TTC549 (cell line): Measurements from ENCODE around the gene AXIN1.
"Not testable (repeated sequence)": the region's sequence is repeated elsewhere in the genome, so short reads cannot be mapped to it uniquely, and the experiment has no call there.

Experiments used
- FAIRE-seq: peaks from 2 replicates; lab custom pipeline; 2012; peaks lifted over from hg19 to GRCh38; lab: Jason Lieb, UNC

AXIN1 gene

DNA sequence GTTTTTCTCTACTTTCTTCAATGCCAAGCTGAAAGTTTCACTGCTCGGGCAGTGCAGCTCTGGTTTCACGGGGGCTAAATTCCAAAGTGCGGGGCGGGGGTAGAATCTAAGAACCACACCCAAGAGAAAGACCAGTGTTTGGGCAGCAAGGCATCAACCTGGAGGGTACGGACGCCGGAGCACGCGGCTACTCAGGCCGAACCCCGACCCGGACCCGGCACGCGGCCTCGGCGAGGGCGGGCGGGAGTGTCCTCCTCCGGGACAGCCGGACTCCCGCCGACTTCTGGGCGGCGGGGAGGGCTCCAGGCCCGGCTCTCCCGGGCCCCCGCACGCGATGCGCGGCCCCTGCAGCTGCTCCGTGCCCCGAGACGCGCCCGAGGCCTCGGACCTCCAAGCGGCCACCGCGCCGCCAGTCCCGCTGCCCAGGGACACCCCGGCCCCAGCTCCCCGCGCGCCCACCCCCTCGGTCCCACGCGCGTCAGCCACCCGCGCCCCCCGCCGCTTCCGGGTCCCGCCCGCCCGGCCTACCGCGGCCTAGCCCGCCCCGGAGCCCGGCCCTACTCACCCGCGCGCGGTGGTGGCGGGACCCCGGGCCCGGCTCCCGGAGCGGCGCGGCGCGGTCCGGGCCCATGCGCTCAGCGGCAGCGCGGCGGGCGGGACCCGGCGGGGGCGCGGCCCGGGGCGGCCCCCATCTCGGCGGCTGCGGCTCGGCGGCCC is 561 bp downstream of the AXIN1 start:
- no peak for FAIRE-seq

DNA sequence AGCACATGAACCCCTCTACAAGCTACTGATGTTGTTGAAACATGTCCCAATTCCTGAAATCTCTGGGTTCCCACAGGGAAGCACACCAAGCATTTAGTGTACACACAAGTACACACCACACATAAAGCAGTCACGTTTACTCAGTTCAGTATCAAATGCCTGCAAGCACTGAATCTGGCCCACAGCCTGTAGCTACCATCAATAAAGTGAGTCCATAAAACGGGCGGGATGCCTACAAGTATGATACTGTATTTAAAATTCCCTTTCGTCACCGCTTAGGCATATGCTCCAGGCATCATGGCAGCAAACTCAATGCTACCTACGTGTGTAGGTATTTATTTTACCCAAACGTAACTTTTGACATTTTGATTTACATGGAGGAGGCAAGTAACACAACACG is 2.3 kb downstream of the AXIN1 start:
- FAIRE-seq: no peak

DNA sequence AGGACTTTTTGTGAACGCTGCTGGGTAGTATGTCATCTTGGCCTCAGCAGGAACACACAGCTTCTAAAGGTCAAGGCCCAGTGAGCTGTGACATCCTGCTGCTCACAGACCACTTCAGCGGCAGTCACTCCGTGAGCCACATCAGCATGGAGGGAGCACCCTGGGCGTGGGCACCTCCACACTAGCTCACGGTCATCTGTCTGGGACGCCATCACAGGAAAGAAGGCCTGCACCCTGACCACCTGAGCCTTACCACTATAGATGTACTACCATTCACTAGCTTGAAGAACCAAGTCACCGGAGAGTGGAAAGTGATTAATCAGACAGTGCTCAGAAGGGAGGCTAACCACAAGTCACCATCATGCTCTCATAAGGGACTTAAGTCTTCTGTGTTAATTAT is 3.3 kb downstream of the AXIN1 start:
- FAIRE-seq: no peak

DNA sequence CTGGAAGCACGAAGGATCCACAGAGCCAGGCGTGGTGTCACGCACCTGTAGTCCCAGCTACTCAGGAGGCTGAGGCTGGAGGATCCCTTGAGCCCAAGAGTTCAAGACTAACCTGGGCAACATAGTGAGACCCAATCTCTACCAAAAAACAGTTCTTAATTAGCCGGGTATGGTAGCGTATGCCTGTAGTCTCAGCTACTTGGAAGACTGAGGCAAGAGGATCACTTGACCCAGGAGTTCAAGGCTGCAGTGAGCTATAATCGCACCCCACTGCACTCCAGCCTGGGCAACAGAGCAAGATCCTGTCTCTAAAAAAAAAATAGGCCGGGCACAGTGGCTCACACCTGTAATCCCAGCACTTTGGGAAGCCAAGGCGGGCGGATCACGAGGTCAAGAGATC is 4.0 kb downstream of the AXIN1 start:
- not testable (repeated sequence) for FAIRE-seq

DNA sequence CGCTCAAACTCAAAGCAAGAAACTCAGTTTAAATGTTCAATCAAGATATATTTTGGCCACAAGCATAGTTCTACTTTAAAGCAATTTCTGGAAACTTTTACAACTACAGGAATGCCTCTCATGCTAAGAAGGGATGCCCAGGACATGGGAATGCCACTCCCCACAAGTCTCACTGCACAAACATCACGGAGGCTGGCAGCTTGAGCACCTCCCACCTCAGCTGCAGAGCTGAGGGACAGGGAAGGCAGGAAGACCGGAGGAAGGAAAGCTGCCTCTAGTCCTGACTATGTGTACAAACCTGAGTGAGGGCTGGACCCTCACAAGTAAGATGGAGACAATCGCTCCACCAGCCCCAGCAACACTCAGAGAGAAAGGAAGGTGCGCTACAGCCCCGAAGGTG is 5.3 kb downstream of the AXIN1 start:
- FAIRE-seq: no peak

DNA sequence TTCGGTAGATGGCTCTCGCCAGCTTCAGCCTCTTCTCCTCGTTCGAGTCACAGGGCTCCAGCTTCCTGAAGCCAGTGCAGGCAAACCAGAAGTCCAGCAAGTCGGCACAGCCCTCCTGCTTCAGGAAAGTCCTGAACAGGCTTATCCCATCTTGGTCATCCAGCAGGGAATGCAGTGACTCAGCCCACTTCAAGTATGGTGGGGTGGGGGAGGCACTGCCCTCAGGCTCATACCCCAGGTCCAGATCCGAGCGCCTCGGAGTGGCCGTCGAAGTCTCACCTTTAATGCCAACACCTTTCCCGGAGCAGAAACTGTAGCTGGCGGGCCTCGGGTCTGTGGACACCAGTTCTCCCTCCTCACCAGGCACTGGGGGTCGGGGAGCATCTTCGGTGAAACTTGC is 5.9 kb downstream of the AXIN1 start:
- FAIRE-seq: no peak

DNA sequence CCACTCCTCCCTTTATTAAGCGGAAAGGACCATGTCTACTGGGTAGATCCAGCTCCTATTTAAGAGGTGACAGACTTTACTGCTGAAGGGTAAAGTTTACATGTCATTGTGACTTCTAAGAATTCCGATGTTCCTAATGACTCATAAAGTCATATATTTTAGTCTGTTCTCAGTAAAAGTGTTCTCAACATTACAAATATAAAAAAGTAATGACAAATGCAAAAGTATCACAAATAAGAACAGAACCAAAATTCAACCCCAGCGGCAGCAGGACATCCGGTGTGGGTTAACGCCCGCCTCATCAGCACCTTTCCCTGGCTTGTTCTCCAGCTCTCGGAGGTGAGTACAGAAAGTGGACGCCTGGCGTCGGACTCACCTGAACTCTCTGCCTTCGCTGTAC is 6.8 kb downstream of the AXIN1 start:
- no peak for FAIRE-seq

DNA sequence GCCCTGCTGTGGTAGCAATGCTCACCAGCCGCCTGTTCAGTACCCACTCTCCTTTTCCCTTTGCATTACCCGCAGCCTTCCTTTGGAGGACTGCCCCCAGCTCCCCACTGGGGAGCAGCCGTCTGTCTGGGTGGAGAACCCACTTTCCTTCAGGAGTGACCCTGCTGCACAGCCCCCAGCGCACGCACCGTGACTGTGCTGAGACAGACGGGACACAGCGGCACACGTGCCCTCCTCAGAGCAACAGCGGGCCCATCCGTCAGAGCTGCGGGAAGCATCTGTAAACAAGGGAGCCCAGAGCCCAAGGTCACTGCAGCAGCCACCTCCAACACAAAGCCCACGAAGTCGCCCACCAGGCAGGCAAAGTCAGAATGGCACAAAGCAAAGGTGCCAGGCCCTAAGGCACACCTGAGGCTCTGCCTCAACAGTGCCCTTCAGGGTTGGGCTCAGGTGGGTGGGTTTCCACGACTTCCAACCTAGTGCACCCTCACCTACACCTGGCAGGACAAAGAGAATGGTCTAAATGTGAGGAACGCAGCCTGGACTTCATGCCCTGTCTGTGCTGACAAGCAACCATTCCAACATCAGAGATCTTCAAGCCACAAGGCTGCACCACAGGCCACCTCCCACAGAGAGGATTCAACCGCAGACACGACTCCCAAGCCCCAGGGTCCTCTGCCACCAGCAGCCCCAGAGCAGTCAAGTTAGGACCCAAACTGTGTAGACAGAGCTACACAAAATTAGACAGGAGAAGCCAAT is 9.9 kb downstream of the AXIN1 start:
- no peak for FAIRE-seq

DNA sequence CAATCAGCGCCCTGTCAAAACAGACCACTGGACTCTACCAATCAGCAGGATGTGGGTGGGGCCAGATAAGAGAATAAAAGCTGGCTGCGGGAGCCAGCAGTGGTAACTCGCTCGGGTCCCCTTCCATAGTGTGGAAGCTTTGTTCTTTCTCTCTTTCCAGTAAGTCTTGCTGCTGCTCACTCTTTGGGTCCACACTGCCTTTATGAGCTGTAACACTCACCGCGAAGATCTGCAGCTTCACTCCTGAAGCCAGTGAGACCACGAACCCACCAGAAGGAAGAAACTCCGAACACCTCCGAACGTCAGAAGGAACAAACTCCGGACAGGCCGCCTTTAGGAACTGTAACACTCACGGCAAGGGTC is 10.6 kb downstream of the AXIN1 start:
- FAIRE-seq: not testable (repeated sequence)

DNA sequence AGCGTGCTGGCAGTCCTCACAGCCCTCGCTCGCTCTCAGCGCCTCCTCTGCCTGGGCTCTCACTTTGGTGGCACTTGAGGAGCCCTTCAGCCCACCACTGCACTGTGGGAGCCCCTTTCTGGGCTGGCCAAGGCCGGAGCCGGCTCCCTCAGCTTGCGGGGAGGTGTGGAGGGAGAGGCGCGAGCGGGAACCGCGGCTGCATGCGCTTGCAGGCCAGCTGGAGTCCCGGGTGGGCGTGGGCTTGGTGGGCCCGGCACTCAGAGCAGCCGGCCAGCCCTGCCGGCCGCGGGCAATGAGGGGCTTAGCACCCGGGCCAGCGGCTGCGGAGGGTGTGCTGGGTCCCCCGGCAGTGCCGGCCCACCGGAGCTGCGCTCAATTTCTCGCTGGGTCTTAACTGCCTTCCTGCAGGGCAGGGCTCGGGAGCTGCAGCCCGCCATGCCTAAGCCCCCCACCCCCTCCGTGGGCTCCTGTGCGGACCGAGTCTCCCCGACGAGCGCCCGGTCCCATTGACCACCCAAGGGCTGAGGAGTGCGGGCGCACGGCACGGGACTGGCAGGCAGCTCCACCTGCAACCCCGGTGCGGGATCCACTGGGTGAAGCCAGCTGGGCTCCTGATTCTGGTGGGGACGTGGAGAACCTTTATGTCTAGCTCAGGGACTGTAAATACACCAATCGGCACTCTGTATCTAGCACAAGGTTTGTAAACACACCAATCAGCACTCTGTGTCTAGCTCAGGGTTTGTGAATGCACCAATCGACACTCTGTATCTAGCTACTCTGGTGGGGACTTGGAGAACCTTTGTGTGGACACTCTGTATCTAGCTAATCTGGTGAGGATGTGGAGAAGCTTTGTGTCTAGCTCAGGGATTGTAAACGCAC is 11.2 kb downstream of the AXIN1 start:
- FAIRE-seq: not testable (repeated sequence)

DNA sequence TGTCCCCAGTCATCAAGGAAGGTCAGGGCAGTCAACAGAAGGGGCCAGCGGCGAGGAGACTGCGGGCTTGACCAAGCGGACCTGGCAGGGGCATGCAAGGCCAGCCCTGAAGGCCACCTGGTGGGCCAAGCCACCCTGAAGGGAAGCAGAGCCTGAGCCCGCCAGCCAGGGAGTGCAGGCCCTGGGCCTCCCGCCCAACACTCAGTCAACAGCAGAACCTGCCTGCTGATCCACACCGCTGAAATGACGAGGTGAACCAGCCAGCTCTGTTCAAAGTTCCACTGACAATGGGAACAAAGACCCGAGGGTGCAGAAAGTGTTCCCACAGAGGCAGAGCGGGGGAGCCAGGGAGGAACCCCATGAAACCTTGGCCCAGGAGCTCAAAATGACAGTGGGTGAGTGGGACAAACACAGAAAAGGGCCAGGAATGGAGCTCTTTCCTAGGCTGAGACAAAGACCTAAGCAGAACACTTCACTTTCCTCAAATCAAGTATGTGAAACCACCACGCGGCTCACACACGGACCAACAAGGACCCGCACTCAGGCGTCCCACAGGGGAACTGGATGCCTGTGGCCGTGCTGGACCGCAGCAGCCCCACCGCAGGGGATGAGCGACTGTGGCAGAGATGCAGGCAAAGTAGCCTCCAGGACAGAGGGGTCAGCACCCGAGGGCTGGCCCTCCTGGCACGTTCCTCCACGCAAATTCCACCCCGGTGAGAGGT is 12.0 kb downstream of the AXIN1 start:
- no peak for FAIRE-seq

DNA sequence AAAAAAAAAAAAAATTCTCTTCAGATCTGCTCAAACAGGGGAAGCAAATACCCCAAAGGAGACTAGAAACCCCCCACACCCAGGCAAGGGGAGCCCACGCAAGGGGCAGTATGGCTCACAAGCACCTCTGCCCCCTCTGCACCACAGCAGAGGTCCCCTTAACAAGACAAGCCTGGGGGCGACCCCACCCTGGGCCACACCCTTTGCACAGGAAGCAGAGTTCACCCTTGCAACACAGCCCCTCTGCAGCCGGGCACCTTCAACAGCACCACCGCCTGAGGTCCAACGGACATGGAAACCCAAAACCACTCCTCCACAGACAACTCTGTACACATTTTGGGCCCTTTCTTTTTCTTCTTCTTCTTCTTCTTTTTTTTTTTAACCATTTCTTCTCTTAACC is 12.8 kb downstream of the AXIN1 start:
- FAIRE-seq: no peak

DNA sequence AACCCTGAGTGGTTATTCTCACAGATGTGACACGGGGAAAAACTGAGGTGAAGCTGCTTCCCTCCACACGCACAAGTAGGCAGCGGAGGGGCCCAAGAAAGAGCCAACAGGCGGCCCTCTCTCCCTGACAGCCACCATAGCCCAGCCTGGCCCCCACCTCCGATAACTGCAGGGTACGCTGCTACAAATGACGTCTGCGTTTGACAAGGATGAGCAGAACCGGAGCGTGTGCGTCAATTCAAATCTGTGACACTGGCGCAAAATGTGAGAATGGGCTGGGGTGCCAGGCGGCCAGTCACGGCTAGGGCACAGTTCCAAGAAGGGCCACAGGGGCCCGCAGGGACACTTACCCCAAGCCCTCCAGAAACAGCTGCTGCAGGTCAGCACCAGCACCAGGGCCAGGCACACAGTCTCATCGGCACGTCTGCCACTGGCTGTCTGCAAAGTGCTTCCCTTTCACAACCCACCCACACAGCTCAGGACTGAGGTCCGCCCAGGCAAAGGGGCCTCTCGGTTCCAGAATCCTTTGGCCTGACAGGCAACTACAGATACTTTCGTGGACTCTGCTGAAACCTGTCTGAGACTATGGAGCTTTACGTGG is 14.4 kb downstream of the AXIN1 start:
- FAIRE-seq: no peak

DNA sequence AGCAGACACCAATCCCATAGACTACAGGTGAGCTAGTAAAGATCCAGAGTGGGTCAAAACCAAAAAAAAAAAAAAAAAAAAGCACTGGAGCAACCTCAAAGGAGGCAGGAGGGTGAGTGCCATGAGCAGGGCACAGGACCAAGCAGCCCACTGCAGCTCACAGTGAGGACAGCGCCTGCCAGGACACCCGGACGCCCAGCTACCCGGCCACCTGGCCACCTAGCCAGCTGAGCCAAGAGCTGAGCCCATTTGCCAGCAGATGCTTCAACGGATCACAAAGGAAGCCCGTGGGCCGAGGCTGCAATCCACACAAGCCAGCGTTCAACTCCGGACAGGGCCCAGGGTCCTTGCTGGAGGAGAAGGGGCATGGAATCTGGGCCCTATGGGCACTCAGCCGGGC is 15.1 kb downstream of the AXIN1 start:
- no peak for FAIRE-seq

DNA sequence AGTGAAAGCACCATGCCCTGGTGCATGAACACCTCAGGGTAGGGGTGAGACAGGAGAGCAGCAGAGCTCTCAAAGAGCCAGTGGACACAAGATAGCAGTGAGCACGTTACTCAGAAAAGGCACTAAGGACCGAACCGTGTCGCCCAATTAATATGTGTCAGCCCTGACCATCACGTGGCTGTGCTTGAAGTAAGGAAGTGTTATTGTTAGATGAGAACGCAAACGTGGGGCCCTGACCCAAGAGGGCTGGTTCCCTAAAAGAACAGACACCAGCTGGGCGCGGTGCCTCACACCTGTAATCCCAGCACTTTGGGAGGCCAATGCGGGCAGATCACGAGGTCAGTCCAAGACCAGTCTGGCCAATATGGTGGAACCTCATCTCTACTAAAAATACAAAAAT is 16.3 kb downstream of the AXIN1 start:
- no peak for FAIRE-seq

DNA sequence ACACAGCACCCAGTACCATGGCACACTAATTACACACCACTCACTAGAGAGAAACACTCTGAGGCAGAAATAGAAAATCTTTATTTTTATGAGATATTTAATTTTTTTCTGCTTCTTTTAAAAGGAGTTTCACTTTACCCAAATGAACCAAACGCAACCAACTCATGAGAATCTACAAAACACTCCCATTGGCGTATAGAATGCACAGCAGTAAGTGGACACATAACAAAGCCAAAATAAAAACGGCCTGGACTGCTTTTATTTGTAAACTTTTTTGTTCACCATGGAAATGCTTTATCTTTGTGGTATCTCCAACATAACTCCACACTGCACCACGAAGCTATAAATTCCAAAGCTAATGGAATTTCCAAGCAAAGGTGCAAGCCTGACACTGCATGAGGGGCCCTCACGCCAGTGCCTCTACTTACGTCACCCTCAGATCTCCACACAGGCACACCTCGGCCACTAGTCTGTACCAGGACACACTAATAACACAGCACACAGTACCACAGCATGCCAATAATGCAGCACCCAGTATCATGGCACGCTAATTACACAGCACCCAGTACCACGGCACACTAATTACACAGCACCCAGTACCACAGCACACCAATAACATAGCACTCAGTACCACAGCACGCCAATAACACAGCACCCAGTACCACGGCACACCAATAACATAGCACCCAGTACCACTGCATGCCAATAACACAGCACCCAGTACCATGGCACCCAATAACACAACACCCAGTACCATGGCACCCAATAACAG is 17.5 kb downstream of the AXIN1 start:
- not testable (repeated sequence) for FAIRE-seq

DNA sequence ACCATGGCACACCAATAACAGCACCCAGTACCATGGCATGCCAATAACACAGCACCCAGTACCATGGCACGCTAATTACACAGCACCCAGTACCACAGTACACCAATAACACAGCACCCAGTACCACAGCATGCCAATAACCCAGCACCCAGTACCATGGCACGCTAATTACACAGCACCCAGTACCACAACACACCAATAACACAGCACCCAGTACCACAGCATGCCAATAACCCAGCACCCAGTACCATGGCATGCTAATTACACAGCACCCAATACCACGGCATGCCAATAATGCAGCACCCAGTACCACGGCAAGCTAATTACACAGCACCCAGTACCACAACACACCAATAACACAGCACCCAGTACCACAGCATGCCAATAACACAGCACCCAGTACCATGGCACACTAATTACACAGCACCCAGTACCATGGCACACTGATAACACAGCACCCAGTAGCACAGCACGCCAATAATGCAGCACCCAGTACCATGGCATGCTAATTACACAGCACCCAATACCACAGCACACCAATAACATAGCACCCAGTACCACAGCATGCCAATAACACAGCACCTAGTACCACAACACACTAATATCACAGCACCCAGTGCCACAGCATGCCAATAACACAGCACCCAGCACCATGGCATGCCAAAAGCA is 18.2 kb downstream of the AXIN1 start:
- not testable (repeated sequence) for FAIRE-seq

DNA sequence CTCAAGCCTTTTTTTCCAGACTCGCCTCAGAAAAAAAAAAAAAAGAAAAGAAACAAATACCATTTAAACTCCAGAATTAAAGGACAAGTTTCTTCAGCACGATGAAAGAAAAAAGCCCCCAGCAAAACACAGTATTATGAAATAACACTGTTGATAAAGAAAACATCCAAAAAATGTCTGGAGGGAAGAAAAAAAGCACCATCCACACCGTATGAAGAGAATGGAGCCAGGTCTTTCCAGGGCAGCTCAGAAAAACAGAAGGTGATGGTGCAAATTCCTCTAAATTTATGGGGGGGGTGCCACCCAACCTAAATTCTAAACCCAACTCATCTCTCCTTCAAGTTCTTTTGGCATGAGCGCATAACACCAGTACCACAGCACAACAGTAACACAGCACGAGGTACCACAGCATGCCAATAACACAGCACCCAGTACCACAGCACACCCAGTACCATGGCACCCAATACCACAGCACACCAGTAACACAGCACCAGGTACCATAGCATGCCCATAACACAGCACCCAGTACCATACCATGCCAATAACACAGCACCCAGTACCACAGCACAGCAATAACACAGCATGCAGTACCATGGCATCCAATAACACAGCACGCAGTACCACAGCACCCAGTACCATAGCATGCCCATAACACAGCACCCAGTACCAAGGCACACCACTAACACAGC is 19.0 kb downstream of the AXIN1 start:
- no peak for FAIRE-seq

DNA sequence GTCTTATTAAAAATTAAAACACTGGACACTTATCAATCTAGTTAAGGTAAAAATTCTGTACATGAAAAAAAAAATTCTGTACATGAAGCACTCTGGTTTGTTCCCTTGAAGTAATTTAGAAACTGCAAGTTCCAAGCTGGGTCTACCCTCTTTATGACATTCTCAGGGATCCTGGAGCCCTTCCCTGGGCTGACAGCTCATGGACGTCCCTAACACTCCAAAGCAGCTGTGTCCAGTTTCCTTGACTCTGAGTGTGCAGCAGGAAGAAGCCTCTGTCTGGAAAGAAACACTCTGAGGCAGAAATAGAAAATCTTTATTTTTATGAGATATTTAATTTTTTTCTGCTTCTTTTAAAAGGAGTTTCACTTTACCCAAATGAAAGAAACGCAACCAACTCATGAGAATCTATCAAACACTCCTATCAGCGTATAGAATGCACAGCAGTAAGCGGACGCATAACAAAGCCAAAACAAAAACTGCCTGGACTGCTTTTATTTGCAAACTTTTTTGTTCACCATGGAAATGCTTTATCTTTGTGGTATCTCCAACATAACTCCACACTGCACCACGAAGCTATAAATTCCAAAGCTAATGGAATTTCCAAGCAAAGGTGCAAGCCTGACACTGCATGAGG is 21.2 kb downstream of the AXIN1 start:
- not testable (repeated sequence) for FAIRE-seq
